ENCODE data around the gene KRTAP4-7. TPM values are rescaled to one million over a fixed set of nuclear protein-coding genes. Genes with fewer than 3 reads are reported as not detected.

KRTAP4-7 gene
- total RNA-seq, 1 donor: not detected

DNA sequence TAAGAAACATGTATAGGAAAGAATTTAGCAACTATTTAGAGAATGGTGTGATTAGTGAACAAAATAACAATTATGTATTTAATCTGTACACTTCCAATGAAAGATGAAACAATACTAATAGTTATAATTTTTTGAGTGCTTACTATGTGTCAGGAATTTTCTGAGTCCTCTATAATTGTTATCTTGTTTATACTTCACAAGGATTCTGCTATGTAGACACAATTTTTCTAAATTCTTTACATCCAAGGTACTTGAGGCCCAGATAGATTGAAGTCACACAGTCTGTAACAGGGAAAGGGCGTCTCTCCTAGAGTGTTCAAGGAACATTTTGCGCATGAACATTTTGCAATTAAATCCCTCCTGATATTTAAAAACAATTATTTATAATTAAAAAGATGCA is 41.1 kb downstream of the KRTAP4-7 start:
- no peak for DNase-seq (ENCODE audit: low read depth)
- no peak for TF ChIP-seq CTCF (IDR thresholded peaks at IDR 0.05; ENCODE audit: insufficient read depth, low read length)
- no peak overlapping the region for H3K4me3 ChIP-seq (ENCODE audit: low read depth, low read length)

GRCh38 chr17:41126412-41126811 is 42.5 kb downstream of the KRTAP4-7 start:
- TF ChIP-seq CTCF (IDR thresholded peaks at IDR 0.05; ENCODE audit: insufficient read depth, low read length): no peak
- no peak for DNase-seq (ENCODE audit: low read depth)
- no peak overlapping the region for H3K4me3 ChIP-seq (ENCODE audit: low read depth, low read length)

DNA sequence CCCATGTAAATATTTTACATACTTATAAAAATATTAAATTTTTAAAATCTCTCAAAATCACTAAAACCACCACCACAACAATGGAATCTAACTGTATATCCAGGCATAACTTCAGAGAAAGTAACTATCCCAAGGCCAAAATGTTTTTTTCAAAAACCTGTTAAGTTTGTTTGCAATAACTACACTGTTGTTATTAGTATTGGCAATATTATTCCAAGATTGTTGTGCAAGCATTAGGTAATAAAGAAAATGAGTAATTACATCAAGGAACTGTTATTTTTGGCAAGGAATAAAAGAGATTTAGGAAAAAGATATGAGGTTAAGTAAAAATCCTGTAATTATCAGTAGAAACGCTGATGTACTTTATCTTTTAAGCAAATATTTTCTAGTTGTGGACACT is 43.4 kb downstream of the KRTAP4-7 start:
- no peak for DNase-seq (ENCODE audit: low read depth)
- no peak for TF ChIP-seq CTCF (IDR thresholded peaks at IDR 0.05; ENCODE audit: insufficient read depth, low read length)
- H3K4me3 ChIP-seq (ENCODE audit: low read depth, low read length): no peak overlapping the region

GRCh38 chr17:41131979-41132378 is 48.0 kb downstream of the KRTAP4-7 start:
- H3K4me3 ChIP-seq (ENCODE audit: low read depth, low read length): no peak overlapping the region
- TF ChIP-seq CTCF (IDR thresholded peaks at IDR 0.05; ENCODE audit: insufficient read depth, low read length): no peak
- peak; percentile 10 for DNase-seq (ENCODE audit: low read depth)

DNA sequence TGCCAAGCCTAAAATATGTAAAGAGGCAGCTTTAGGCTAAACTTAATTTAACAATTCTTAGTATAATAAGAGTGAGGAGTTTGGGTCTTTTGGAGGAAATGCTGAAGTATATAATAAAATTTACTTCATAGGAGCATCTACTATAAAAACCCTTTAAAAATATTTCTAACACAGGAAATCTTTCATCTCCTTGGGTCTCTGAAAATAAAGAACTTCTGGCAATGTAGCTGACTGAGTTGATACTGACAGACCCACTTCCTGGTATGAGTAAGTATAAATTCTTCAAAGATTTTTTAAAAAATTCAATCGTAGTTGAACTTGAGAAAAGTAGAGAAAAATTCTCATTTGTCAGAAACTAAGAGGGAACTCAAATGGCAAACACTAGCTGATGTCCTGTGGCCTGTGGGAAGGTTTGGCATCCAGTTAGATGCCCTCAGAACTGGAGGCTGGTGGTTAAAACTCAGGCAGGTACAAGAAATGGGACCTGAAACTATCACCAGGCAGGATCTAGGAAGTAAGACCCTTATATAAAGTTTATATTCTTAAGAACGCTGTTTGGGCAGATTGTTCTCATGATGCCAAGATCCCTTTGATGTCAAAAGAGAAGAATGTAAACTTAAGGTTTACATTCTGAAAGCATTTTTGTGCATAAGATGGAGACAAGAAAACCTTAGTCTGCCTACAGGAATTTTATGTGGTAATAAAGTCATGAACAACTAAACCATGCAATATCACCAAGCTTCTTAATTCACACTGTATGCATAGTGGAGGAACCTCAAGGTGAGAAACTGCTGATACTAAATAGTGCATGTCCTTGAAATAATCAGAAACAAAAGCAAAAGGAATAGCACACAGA is 50.2 kb downstream of the KRTAP4-7 start:
- no peak overlapping the region for H3K4me3 ChIP-seq (ENCODE audit: low read depth, low read length)
- TF ChIP-seq CTCF (IDR thresholded peaks at IDR 0.05; ENCODE audit: insufficient read depth, low read length): no peak
- DNase-seq (ENCODE audit: low read depth): no peak

Other genes starting within 250 kb of the KRTAP4-7 start
- gene KRT12, start 216.9 kb upstream of the KRTAP4-7 start, total RNA-seq (ENCODE audit: low replicate concordance): not detected in 2 replicates
- not detected in 2 replicates for gene KRT20, start 198.9 kb upstream of the KRTAP4-7 start, total RNA-seq (ENCODE audit: low replicate concordance)
- not detected in 2 replicates for gene KRT23, start 146.5 kb upstream of the KRTAP4-7 start, total RNA-seq (ENCODE audit: low replicate concordance)
- gene KRT39, start 117.2 kb upstream of the KRTAP4-7 start, total RNA-seq (ENCODE audit: low replicate concordance): not detected in 2 replicates
- not detected in 2 replicates for gene KRT40, start 99.8 kb upstream of the KRTAP4-7 start, total RNA-seq (ENCODE audit: low replicate concordance)
- not detected in 2 replicates for gene KRTAP3-3, start 90.0 kb upstream of the KRTAP4-7 start, total RNA-seq (ENCODE audit: low replicate concordance)
- gene KRTAP3-2, start 84.2 kb upstream of the KRTAP4-7 start, total RNA-seq (ENCODE audit: low replicate concordance): not detected in 2 replicates
- gene KRTAP3-1, start 75.0 kb upstream of the KRTAP4-7 start, total RNA-seq (ENCODE audit: low replicate concordance): not detected in 2 replicates
- gene KRTAP1-5, start 56.9 kb upstream of the KRTAP4-7 start, total RNA-seq (ENCODE audit: low replicate concordance): 1.4 TPM in 1 of 2 replicates, not detected in the other
- gene KRTAP1-4, start 54.0 kb upstream of the KRTAP4-7 start, total RNA-seq (ENCODE audit: low replicate concordance): not detected in 2 replicates
- not detected in 2 replicates for gene KRTAP1-3, start 49.3 kb upstream of the KRTAP4-7 start, total RNA-seq (ENCODE audit: low replicate concordance)
- gene KRTAP1-1, start 42.7 kb upstream of the KRTAP4-7 start, total RNA-seq (ENCODE audit: low replicate concordance): not detected in 2 replicates
- gene KRTAP2-1, start 36.8 kb upstream of the KRTAP4-7 start, total RNA-seq (ENCODE audit: low replicate concordance): not detected in 2 replicates
- gene KRTAP2-2, start 28.9 kb upstream of the KRTAP4-7 start, total RNA-seq (ENCODE audit: low replicate concordance): not detected in 2 replicates
- not detected in 2 replicates for gene KRTAP2-3, start 24.0 kb upstream of the KRTAP4-7 start, total RNA-seq (ENCODE audit: low replicate concordance)
- gene KRTAP2-4, start 18.3 kb upstream of the KRTAP4-7 start, total RNA-seq (ENCODE audit: low replicate concordance): not detected in 2 replicates
- not detected in 2 replicates for gene KRTAP4-8, start 14.0 kb downstream of the KRTAP4-7 start, total RNA-seq (ENCODE audit: low replicate concordance)
- not detected in 2 replicates for gene KRTAP4-16, start 18.1 kb downstream of the KRTAP4-7 start, total RNA-seq (ENCODE audit: low replicate concordance)
- gene KRTAP4-9, start 21.2 kb downstream of the KRTAP4-7 start, total RNA-seq (ENCODE audit: low replicate concordance): not detected in 2 replicates
- not detected in 2 replicates for gene KRTAP4-11, start 34.2 kb downstream of the KRTAP4-7 start, total RNA-seq (ENCODE audit: low replicate concordance)
- gene KRTAP4-12, start 40.0 kb downstream of the KRTAP4-7 start, total RNA-seq (ENCODE audit: low replicate concordance): not detected in 2 replicates
- gene KRTAP4-6, start 56.4 kb downstream of the KRTAP4-7 start, total RNA-seq (ENCODE audit: low replicate concordance): not detected in 2 replicates
- gene KRTAP4-5, start 65.7 kb downstream of the KRTAP4-7 start, total RNA-seq (ENCODE audit: low replicate concordance): not detected in 2 replicates
- not detected in 2 replicates for gene KRTAP4-4, start 76.6 kb downstream of the KRTAP4-7 start, total RNA-seq (ENCODE audit: low replicate concordance)
- gene KRTAP4-3, start 84.1 kb downstream of the KRTAP4-7 start, total RNA-seq (ENCODE audit: low replicate concordance): not detected in 2 replicates
- gene KRTAP4-2, start 94.1 kb downstream of the KRTAP4-7 start, total RNA-seq (ENCODE audit: low replicate concordance): not detected in 2 replicates
- not detected in 2 replicates for gene KRTAP4-1, start 100.8 kb downstream of the KRTAP4-7 start, total RNA-seq (ENCODE audit: low replicate concordance)
- not detected in 2 replicates for gene KRTAP9-1, start 105.7 kb downstream of the KRTAP4-7 start, total RNA-seq (ENCODE audit: low replicate concordance)
- not detected in 2 replicates for gene KRTAP9-2, start 142.5 kb downstream of the KRTAP4-7 start, total RNA-seq (ENCODE audit: low replicate concordance)
- not detected in 2 replicates for gene KRTAP9-3, start 148.3 kb downstream of the KRTAP4-7 start, total RNA-seq (ENCODE audit: low replicate concordance)
- not detected in 2 replicates for gene KRTAP9-8, start 153.8 kb downstream of the KRTAP4-7 start, total RNA-seq (ENCODE audit: low replicate concordance)
- not detected in 2 replicates for gene KRTAP9-4, start 165.5 kb downstream of the KRTAP4-7 start, total RNA-seq (ENCODE audit: low replicate concordance)
- not detected in 2 replicates for gene KRTAP9-9, start 171.2 kb downstream of the KRTAP4-7 start, total RNA-seq (ENCODE audit: low replicate concordance)
- not detected in 2 replicates for gene KRTAP9-6, start 181.2 kb downstream of the KRTAP4-7 start, total RNA-seq (ENCODE audit: low replicate concordance)
- gene KRTAP9-7, start 191.5 kb downstream of the KRTAP4-7 start, total RNA-seq (ENCODE audit: low replicate concordance): not detected in 2 replicates
- not detected in 2 replicates for gene KRTAP29-1, start 218.7 kb downstream of the KRTAP4-7 start, total RNA-seq (ENCODE audit: low replicate concordance)
- not detected in 2 replicates for gene KRTAP16-1, start 225.2 kb downstream of the KRTAP4-7 start, total RNA-seq (ENCODE audit: low replicate concordance)
- not detected in 2 replicates for gene KRTAP17-1, start 231.6 kb downstream of the KRTAP4-7 start, total RNA-seq (ENCODE audit: low replicate concordance)